ENCODE data around the gene HSPA4L.

HSPA4L gene

GRCh38 chr4:127783955-127784770 lies 2.0 kb downstream of the HSPA4L start:
- no peak for DNase-seq (ENCODE audit: low read depth)

GRCh38 chr4:127788517-127788916 lies 6.4 kb downstream of the HSPA4L start:
- no peak for DNase-seq (ENCODE audit: low read depth)

- DNase-seq (ENCODE audit: low read depth), result no peak
These were observed 9.3 kb downstream of the HSPA4L start for GRCh38 chr4:127791391-127791790.

- DNase-seq (ENCODE audit: low read depth), result no peak
These were observed 11.4 kb downstream of the HSPA4L start for GRCh38 chr4:127793528-127793927.

GRCh38 chr4:127799711-127800110 lies 17.6 kb downstream of the HSPA4L start:
- DNase-seq (ENCODE audit: low read depth), result no peak

GRCh38 chr4:127809173-127809800 lies 27.2 kb downstream of the HSPA4L start:
- DNase-seq (ENCODE audit: low read depth), result no peak

GRCh38 chr4:127810551-127810950 lies 28.4 kb downstream of the HSPA4L start:
- no peak for DNase-seq (ENCODE audit: low read depth)

- DNase-seq (ENCODE audit: low read depth), result no peak
These were observed 40.3 kb downstream of the HSPA4L start for GRCh38 chr4:127822430-127822829.

GRCh38 chr4:127828121-127828520 lies 46.0 kb downstream of the HSPA4L start:
- no peak for DNase-seq (ENCODE audit: low read depth)

GRCh38 chr4:127829014-127829413 lies 46.9 kb downstream of the HSPA4L start:
- no peak for DNase-seq (ENCODE audit: low read depth)

- no peak for DNase-seq (ENCODE audit: low read depth)
These were observed 50.5 kb downstream of the HSPA4L start for GRCh38 chr4:127832585-127832984.

GRCh38 chr4:127843704-127844600 lies 61.8 kb downstream of the HSPA4L start:
- no peak for DNase-seq (ENCODE audit: low read depth)

- DNase-seq (ENCODE audit: low read depth), result no peak
These were observed 62.5 kb downstream of the HSPA4L start for GRCh38 chr4:127844601-127845116.

- no peak for DNase-seq (ENCODE audit: low read depth)
These were observed 63.9 kb downstream of the HSPA4L start for GRCh38 chr4:127846061-127846460.

GRCh38 chr4:127846765-127847164 lies 64.6 kb downstream of the HSPA4L start:
- DNase-seq (ENCODE audit: low read depth), result no peak

GRCh38 chr4:127849505-127850234 lies 67.5 kb downstream of the HSPA4L start:
- DNase-seq (ENCODE audit: low read depth), result no peak

- no peak for DNase-seq (ENCODE audit: low read depth)
These were observed 70.5 kb downstream of the HSPA4L start for GRCh38 chr4:127852661-127853060.

- no peak for DNase-seq (ENCODE audit: low read depth)
These were observed 74.2 kb downstream of the HSPA4L start for GRCh38 chr4:127856196-127856812.

- DNase-seq (ENCODE audit: low read depth), result peak; percentile 22
These were observed 74.8 kb downstream of the HSPA4L start for GRCh38 chr4:127856813-127857447.

GRCh38 chr4:127857641-127858040 lies 75.5 kb downstream of the HSPA4L start:
- DNase-seq (ENCODE audit: low read depth), result no peak

- no peak for DNase-seq (ENCODE audit: low read depth)
These were observed 86.1 kb downstream of the HSPA4L start for GRCh38 chr4:127868196-127868595.
